Stomach (tissue), 9 donors: Measurements from ENCODE around the gene VWA5A. TPM values are rescaled to one million over a fixed set of nuclear protein-coding genes. Genes with fewer than 3 reads are reported as not detected.

ENCODE experiments used
- DNase-seq, 2 donors: peaks; one replicate each; pipeline versions ENCODE4 v3.0.0 to v3.0.0-alpha.2; 2013 to 2019
- H3K27ac ChIP-seq, 5 donors: fragments of 200-600 bp in 4 of 5; sonication (generic) in 4 of 5; one replicate each; pipeline ENCODE4 v1.5.1; 2013 to 2019; ENCODE audit warnings: mild to moderate bottlenecking in 1 of 5, moderate library complexity in 1 of 5
- H3K27me3 ChIP-seq, 3 donors: fragments of 200-600 bp; sonication (generic); one replicate each; pipeline ENCODE4 v1.5.1; 2017 to 2019; ENCODE audit warnings: mixed run types in 1 of 3
- H3K36me3 ChIP-seq, 4 donors: fragments of 200-600 bp; sonication (generic); 1 replicate in 3 of 4; 2 replicates in 1 of 4; pipeline ENCODE4 v1.5.1; 2016 to 2019
- H3K4me1 ChIP-seq, 4 donors: fragments of 200-600 bp; sonication (generic); one replicate each; pipeline ENCODE4 v1.5.1; 2016 to 2019
- H3K4me3 ChIP-seq, 4 donors: fragments of 200-600 bp; sonication (generic) in 3 of 4; one replicate each; pipeline ENCODE4 v1.5.1; 2016 to 2019; ENCODE audit warnings: mild to moderate bottlenecking in 1 of 4
- H3K9me3 ChIP-seq, 4 donors: fragments of 200-600 bp; sonication (generic); one replicate each; pipeline ENCODE4 v1.5.1; 2016 to 2019
- CTCF ChIP-seq, 7 experiments: fragments of 450-650 bp in 4 of 7; fragments of 200-600 bp in 3 of 7; sonication (generic) in 3 of 7; IDR thresholded peaks; one replicate each; pipeline ENCODE4 v1.5.1; 2016 to 2019; ENCODE audit warnings: antibody characterized with exemption in 7 of 7, control low read depth in 2 of 7, mild to moderate bottlenecking in 1 of 7
- EP300 ChIP-seq: sonication (generic); formaldehyde crosslinking; IDR thresholded peaks from one replicate; pipeline ENCODE4 v1.6.1; 2017; ENCODE audit warnings: antibody characterized with exemption
- POLR2A ChIP-seq, 4 donors: fragments of 450-650 bp; IDR thresholded peaks; one replicate each; pipeline ENCODE4 v1.6.1; 2016; ENCODE audit warnings: antibody characterized with exemption in 4 of 4, control low read depth in 2 of 4, mild to moderate bottlenecking in 1 of 4, moderate library complexity in 1 of 4
- POLR2AphosphoS5 ChIP-seq, 3 donors: sonication (generic); formaldehyde crosslinking; IDR thresholded peaks; one replicate each; pipeline ENCODE4 v1.6.1; 2016; ENCODE audit warnings: antibody characterized with exemption in 3 of 3
- WGBS, 5 donors: extraction: QIAGEN DNeasy Blood & Tissue Kit in 3 of 5; methylation state at CpG; one replicate each; pipeline versions ENCODE4 v1.1.5 to v1.1.7; 2013 to 2018; 5-methylcytosine and 5-hydroxymethylcytosine counted together
- intact Hi-C: fragments of 100-400 bp; cut with DNase I; formaldehyde crosslinking; loops from one replicate; pipeline ENCODE4 v1.15.1; 2023; ENCODE audit warnings: low total_unique reads
- polyA plus RNA-seq, 3 donors: library from polyadenylated mRNA; stranded (reverse); fragments of 200-250 nt; gene quantifications; one replicate each; pipeline ENCODE4 v1.2.3, GENCODE V29; 2013
- total RNA-seq, 5 donors: library from RNA; depleted of rRNA; stranded (reverse); fragments of >200 nt; gene quantifications; one replicate each; pipeline versions ENCODE4 v1.1.0 to v1.2.3, GENCODE V29; 2014 to 2016
- donor health status: healthy with polysubstance abuse.
- donor health status: Bipolar disorder and iron deficiency.
- donor health status: healthy.

VWA5A gene
- total and polyA plus RNA-seq, 8 donors = 10.1 to 111 (median 29.3) TPM

- Histone ChIP-seq H3K9me3 (no peaks in the 10 kb centered on the region), H3K27ac (no peak overlapping the region), H3K27me3 (no peaks in the 10 kb centered on the region), H3K36me3 (no peaks in the 10 kb centered on the region), H3K4me3 (no peak overlapping the region), H3K4me1 (no peaks in the 10 kb centered on the region)
- intact Hi-C loops = no loop called here
- DNase-seq = no peak
- no peak for TF ChIP-seq EP300
- no peak for TF ChIP-seq CTCF (IDR thresholded peaks at IDR 0.05)
- no peak for TF ChIP-seq POLR2AphosphoS5 (IDR thresholded peaks at IDR 0.05)
- no peak for TF ChIP-seq POLR2A (IDR thresholded peaks at IDR 0.05)
- WGBS, 5 donors = 86 to 95% (median 90%) methylated on average over 3 of the region's 3 CpGs
Observed at GRCh38 chr11:124152770-124153407, 37.6 kb downstream of the VWA5A start.

GRCh38 chr11:124153821-124154220 lies 38.6 kb downstream of the VWA5A start:
- no peaks in the 10 kb centered on the region for H3K4me1 ChIP-seq
- H3K27ac ChIP-seq = no peak overlapping the region
- no peaks in the 10 kb centered on the region for H3K9me3 ChIP-seq
- WGBS, 5 donors = 66 to 83% (median 76%) methylated on average over 2 of the region's 2 CpGs
- DNase-seq = no peak
- H3K36me3 ChIP-seq = no peaks in the 10 kb centered on the region
- no peak for TF ChIP-seq EP300
- TF ChIP-seq CTCF (IDR thresholded peaks at IDR 0.05) = no peak
- no peak for TF ChIP-seq POLR2A (IDR thresholded peaks at IDR 0.05)
- no peak for TF ChIP-seq POLR2AphosphoS5 (IDR thresholded peaks at IDR 0.05)
- no peaks in the 10 kb centered on the region for H3K27me3 ChIP-seq
- intact Hi-C loops = no loop called here
- no peak overlapping the region for H3K4me3 ChIP-seq

DNA sequence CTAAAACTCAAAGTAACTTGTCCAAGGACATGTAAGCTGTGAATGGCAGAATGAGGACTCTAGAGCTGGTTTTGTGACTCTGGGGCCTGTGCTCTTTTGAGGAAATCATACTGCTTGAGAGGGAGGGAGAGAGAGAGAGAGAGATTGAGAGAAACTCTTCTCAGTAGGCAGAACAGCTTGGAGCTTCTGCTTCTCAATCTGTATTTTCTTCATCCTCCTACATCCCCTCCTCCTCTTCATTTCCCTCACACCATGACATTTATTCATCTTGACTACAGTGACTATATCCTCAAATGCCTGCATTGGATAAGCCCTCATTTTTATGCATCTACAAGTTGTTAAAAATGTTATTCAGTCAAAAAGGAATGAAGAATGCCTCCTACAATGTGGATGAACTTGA lies 44.2 kb downstream of the VWA5A start:
- no peaks in the 10 kb centered on the region for H3K27me3 ChIP-seq
- no peak for DNase-seq
- H3K9me3 ChIP-seq = no peaks in the 10 kb centered on the region
- H3K4me3 ChIP-seq = no peak overlapping the region
- intact Hi-C loops = no loop called here
- TF ChIP-seq EP300 (no peak), CTCF (IDR thresholded peaks at IDR 0.05) (no peak), POLR2A (IDR thresholded peaks at IDR 0.05) (no peak), POLR2AphosphoS5 (IDR thresholded peaks at IDR 0.05) (no peak)
- H3K36me3 ChIP-seq = no peaks in the 10 kb centered on the region
- no peaks in the 10 kb centered on the region for H3K4me1 ChIP-seq
- H3K27ac ChIP-seq = no peak overlapping the region

GRCh38 chr11:124160986-124161385 lies 45.7 kb downstream of the VWA5A start:
- Histone ChIP-seq H3K36me3 (no peaks in the 10 kb centered on the region), H3K4me1 (no peaks in the 10 kb centered on the region), H3K4me3 (no peak overlapping the region), H3K27me3 (no peaks in the 10 kb centered on the region), H3K9me3 (no peaks in the 10 kb centered on the region), H3K27ac (no peak overlapping the region)
- WGBS, 5 donors = 71 to 77% (median 72%) methylated on average over 5 of the region's 5 CpGs
- intact Hi-C loops = no loop called here
- no peak for DNase-seq
- TF ChIP-seq POLR2A (IDR thresholded peaks at IDR 0.05) = no peak

DNA sequence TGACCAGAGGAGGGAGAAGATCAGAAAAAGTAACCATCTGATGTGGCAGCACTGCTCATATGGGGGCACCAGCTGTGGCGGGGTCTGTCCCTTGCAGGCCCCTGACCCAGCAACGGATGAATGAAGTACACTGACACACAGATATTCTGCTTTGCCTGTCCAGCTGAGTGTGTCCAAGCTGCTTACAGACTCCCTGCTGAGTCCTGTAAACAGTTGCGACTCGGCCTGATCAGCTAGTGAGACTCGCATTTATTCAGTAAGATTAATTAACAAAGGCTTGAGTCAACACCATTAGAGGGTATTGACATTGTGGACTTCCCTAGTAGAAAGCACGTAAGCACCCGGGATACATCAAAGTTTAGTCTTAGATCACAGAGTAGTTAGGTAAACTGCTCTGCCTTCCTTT lies 52.6 kb downstream of the VWA5A start:
- WGBS, 5 donors = 16 to 34% (median 24%) methylated on average over 7 of the region's 7 CpGs
- TF ChIP-seq CTCF (IDR thresholded peaks at IDR 0.05) (no peak), POLR2AphosphoS5 (IDR thresholded peaks at IDR 0.05) (no peak), EP300 (no peak), POLR2A (IDR thresholded peaks at IDR 0.05) (no peak)

More for the DNA sequence above, 52.6 kb downstream of the VWA5A start:
- H3K27ac ChIP-seq = no peak overlapping the region
- H3K36me3 ChIP-seq = no peaks in the 10 kb centered on the region
- intact Hi-C loops = no loop called here
- no peak overlapping the region for H3K4me3 ChIP-seq
- H3K4me1 ChIP-seq = no peaks in the 10 kb centered on the region
- no peaks in the 10 kb centered on the region for H3K27me3 ChIP-seq
- peak in 1 of 2 donors; percentile 34 for DNase-seq
- no peaks in the 10 kb centered on the region for H3K9me3 ChIP-seq
